ENCODE measurements around the gene HRH2.
"Not testable (repeated sequence)": the region's sequence is repeated elsewhere in the genome, so short reads cannot be mapped to it uniquely, and the experiment has no call there.

HRH2 gene

GRCh38 chr5:175649967-175650366 is 7.9 kb upstream of the HRH2 start:
- ChIA-PET CTCF (no interaction called here), POLR2A (no interaction called here)
- no peak for DNase-seq (ENCODE audit: extremely low spot score)
- TF ChIP-seq ZNF384 (IDR thresholded peaks at IDR 0.05) (no peak), L3MBTL2 (conservative IDR thresholded peaks at IDR 0.05) (no peak), FOXA1 (IDR thresholded peaks at IDR 0.05) (no peak), PKNOX1 (IDR thresholded peaks at IDR 0.05) (no peak), NFRKB (IDR thresholded peaks at IDR 0.05) (no peak), CTBP1 (IDR thresholded peaks at IDR 0.05; ENCODE audit: borderline replicate concordance) (no peak), SUZ12 (IDR thresholded peaks at IDR 0.05) (no peak), HDGF (IDR thresholded peaks at IDR 0.05; ENCODE audit: borderline replicate concordance) (no peak), FOXM1 (IDR thresholded peaks at IDR 0.05; ENCODE audit: borderline replicate concordance) (no peak), LEF1 (IDR thresholded peaks at IDR 0.05; ENCODE audit: borderline replicate concordance) (no peak), ELF4 (IDR thresholded peaks at IDR 0.05) (no peak), BHLHE40 (IDR thresholded peaks at IDR 0.05; ENCODE audit: borderline replicate concordance) (no peak), SP1 (IDR thresholded peaks at IDR 0.05) (no peak), FOXK2 (IDR thresholded peaks at IDR 0.05) (no peak), ARNT (IDR thresholded peaks at IDR 0.05) (no peak), TARDBP (IDR thresholded peaks at IDR 0.05) (no peak)

- DNase-seq (ENCODE audit: extremely low spot score); POLR2A ChIA-PET; CTCF ChIA-PET: not testable (repeated sequence)
Measured at GRCh38 chr5:175650430-175651205, 7.3 kb upstream of the HRH2 start.

GRCh38 chr5:175652741-175653663 is 4.9 kb upstream of the HRH2 start:
- DNase-seq (ENCODE audit: extremely low spot score) = no peak
- ChIA-PET CTCF (no interaction called here), POLR2A (no interaction called here)
- no peak for TF ChIP-seq HDGF (IDR thresholded peaks at IDR 0.05; ENCODE audit: borderline replicate concordance)

GRCh38 chr5:175653763-175654162 is 4.1 kb upstream of the HRH2 start:
- POLR2A ChIA-PET = no interaction called here
- TF ChIP-seq TARDBP (IDR thresholded peaks at IDR 0.05) = no peak
- DNase-seq (ENCODE audit: extremely low spot score) = no peak
- CTCF ChIA-PET = no interaction called here

GRCh38 chr5:175654339-175654738 is 3.5 kb upstream of the HRH2 start:
- no peak for DNase-seq (ENCODE audit: extremely low spot score)
- ChIA-PET POLR2A (no interaction called here), CTCF (no interaction called here)
- no peak for TF ChIP-seq FOXM1 (IDR thresholded peaks at IDR 0.05; ENCODE audit: borderline replicate concordance)
- no peak for TF ChIP-seq ELF4 (IDR thresholded peaks at IDR 0.05)
- TF ChIP-seq HDGF (IDR thresholded peaks at IDR 0.05; ENCODE audit: borderline replicate concordance) = no peak
- no peak for TF ChIP-seq TARDBP (IDR thresholded peaks at IDR 0.05)
- TF ChIP-seq SUZ12 (IDR thresholded peaks at IDR 0.05) = no peak
- TF ChIP-seq BHLHE40 (IDR thresholded peaks at IDR 0.05; ENCODE audit: borderline replicate concordance) = no peak
- no peak for TF ChIP-seq ZNF384 (IDR thresholded peaks at IDR 0.05)
- TF ChIP-seq FOXK2 (IDR thresholded peaks at IDR 0.05) = no peak
- TF ChIP-seq FOXA1 (IDR thresholded peaks at IDR 0.05) = no peak
- no peak for TF ChIP-seq PKNOX1 (IDR thresholded peaks at IDR 0.05)
- no peak for TF ChIP-seq NFRKB (IDR thresholded peaks at IDR 0.05)

- no peak for DNase-seq (ENCODE audit: extremely low spot score)
- POLR2A ChIA-PET = no interaction called here
- CTCF ChIA-PET = no interaction called here
- no peak for TF ChIP-seq NFRKB (IDR thresholded peaks at IDR 0.05)
- TF ChIP-seq BHLHE40 (IDR thresholded peaks at IDR 0.05; ENCODE audit: borderline replicate concordance) = no peak
- no peak for TF ChIP-seq ARNT (IDR thresholded peaks at IDR 0.05)
- TF ChIP-seq FOXK2 (IDR thresholded peaks at IDR 0.05) = no peak
- TF ChIP-seq FOXA1 (IDR thresholded peaks at IDR 0.05) = no peak
- TF ChIP-seq PKNOX1 (IDR thresholded peaks at IDR 0.05) = no peak
- no peak for TF ChIP-seq LEF1 (IDR thresholded peaks at IDR 0.05; ENCODE audit: borderline replicate concordance)
- TF ChIP-seq SUZ12 (IDR thresholded peaks at IDR 0.05) = no peak
- no peak for TF ChIP-seq HDGF (IDR thresholded peaks at IDR 0.05; ENCODE audit: borderline replicate concordance)
Measured at GRCh38 chr5:175654807-175655206, 3.1 kb upstream of the HRH2 start.

- ChIA-PET POLR2A (no interaction called here), CTCF (no interaction called here)
- TF ChIP-seq CTBP1 (IDR thresholded peaks at IDR 0.05; ENCODE audit: borderline replicate concordance) (no peak), NFRKB (IDR thresholded peaks at IDR 0.05) (no peak), ARNT (IDR thresholded peaks at IDR 0.05) (no peak), ZNF384 (IDR thresholded peaks at IDR 0.05) (no peak), FOXK2 (IDR thresholded peaks at IDR 0.05) (no peak), SP1 (IDR thresholded peaks at IDR 0.05) (no peak), SUZ12 (IDR thresholded peaks at IDR 0.05) (no peak)
- no peak for DNase-seq (ENCODE audit: extremely low spot score)
Measured at GRCh38 chr5:175655411-175655810, 2.5 kb upstream of the HRH2 start.

Measured in HEK293T (cell line).